Effector memory CD8-positive, alpha-beta T cell (primary cell): Measurements from ENCODE around the gene EIF2B5.
"Not testable (repeated sequence)": the region's sequence is repeated elsewhere in the genome, so short reads cannot be mapped to it uniquely, and the experiment has no call there.

Experiments used
- ATAC-seq: fragments of 150-1000 bp; cut with Tn5 transposase; replicated peaks from 2 replicates; pipeline ENCODE4 v1.10.0; 2021; ENCODE audit warnings: mild to moderate bottlenecking, moderate library complexity
- DNase-seq, 3 experiments: peaks; one replicate each; pipeline ENCODE4 v3.0.0; 2021
- H3K27ac Mint-ChIP-seq, 2 donors: one replicate each; pipeline ENCODE4 v1.8.0; 2022; ENCODE audit warnings: mild to moderate bottlenecking in 2 of 2, mixed read lengths in 2 of 2, moderate library complexity in 2 of 2
- H3K27me3 Mint-ChIP-seq, 2 donors: one replicate each; pipeline ENCODE4 v1.8.0; 2022; ENCODE audit warnings: mixed read lengths in 2 of 2
- H3K36me3 Mint-ChIP-seq: one replicate; pipeline ENCODE4 v1.8.0; 2022; ENCODE audit warnings: mild to moderate bottlenecking, moderate library complexity, mixed read lengths; ENCODE audit not compliant: insufficient read depth
- H3K4me1 Mint-ChIP-seq, 2 donors: one replicate each; pipeline ENCODE4 v1.8.0; 2022; ENCODE audit warnings: low read depth in 2 of 2, mixed read lengths in 2 of 2
- H3K4me3 Mint-ChIP-seq, 2 donors: one replicate each; pipeline ENCODE4 v1.8.0; 2022; ENCODE audit warnings: mild to moderate bottlenecking in 2 of 2, mixed read lengths in 2 of 2, moderate library complexity in 2 of 2
- H3K9me3 Mint-ChIP-seq, 2 donors: one replicate each; pipeline ENCODE4 v1.8.0; 2022; ENCODE audit warnings: mixed read lengths in 2 of 2

EIF2B5 gene

DNA sequence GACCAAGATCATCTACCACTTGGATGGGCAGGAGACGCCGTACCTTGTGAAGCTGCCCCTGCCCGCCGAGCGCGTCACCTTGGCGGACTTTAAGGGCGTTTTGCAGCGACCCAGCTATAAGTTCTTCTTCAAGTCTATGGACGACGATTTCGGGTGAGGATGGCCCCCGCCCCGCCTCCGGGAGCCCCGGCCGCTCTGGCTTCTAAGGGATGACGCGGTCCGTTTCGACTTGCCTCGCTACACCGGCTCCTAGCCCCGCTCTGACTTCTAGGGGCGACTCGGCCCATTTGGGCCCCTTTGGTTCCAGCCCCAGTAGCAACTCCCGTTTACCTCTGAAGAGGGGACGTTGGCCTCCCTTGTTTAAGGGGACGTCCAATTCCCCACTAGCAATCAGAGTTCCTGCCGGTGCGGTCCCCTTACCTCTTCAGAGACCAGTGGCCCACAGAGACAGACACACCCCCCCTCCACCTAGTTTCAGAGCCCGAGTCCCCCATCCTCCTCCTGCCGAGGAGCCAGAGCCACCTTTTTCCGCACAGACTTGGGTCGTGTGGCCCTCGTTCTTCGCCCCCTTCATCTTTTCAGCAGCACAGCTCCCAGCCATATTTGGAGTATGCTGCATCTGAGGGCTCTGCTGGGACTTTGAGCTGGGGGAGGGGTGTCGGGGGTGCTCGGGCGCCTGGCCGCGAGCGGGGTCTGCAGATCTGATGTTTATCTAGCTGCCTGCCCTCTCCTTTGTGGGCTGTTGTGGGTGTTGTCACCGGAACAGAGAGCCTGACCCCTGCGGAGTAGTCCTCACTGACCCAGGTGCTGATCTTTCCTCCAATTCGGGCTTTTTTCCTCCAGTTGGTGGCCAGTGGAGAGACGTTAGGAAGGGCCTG lies 20.7 kb downstream of the EIF2B5 start:
- no peaks in the 10 kb centered on the region for H3K9me3 Mint-ChIP-seq
- H3K4me1 Mint-ChIP-seq: peaks cover 24 to 35% of the 10 kb centered on the region in 2 donors
- DNase-seq: peak; percentile 25 to 38 (median 27)
- ATAC-seq: peak; percentile 62
- peaks cover 8% of the 10 kb centered on the region for H3K36me3 Mint-ChIP-seq
- H3K4me3 Mint-ChIP-seq: peak overlapping the region; percentile 93 to 97
- H3K27me3 Mint-ChIP-seq: no peaks in the 10 kb centered on the region
- H3K27ac Mint-ChIP-seq: peak overlapping the region; percentile 74 to 88

GRCh38 chr3:184156522-184156955 lies 21.4 kb downstream of the EIF2B5 start:
- Mint-ChIP-seq H3K9me3 (no peaks in the 10 kb centered on the region), H3K27me3 (no peaks in the 10 kb centered on the region), H3K4me1 (peaks cover 27 to 38% of the 10 kb centered on the region in 2 donors), H3K36me3 (peaks cover 8% of the 10 kb centered on the region), H3K27ac (peak overlapping the region; percentile 30 to 88), H3K4me3 (peak overlapping the region; percentile 93 to 97)
- no peak for ATAC-seq
- DNase-seq: no peak

DNA sequence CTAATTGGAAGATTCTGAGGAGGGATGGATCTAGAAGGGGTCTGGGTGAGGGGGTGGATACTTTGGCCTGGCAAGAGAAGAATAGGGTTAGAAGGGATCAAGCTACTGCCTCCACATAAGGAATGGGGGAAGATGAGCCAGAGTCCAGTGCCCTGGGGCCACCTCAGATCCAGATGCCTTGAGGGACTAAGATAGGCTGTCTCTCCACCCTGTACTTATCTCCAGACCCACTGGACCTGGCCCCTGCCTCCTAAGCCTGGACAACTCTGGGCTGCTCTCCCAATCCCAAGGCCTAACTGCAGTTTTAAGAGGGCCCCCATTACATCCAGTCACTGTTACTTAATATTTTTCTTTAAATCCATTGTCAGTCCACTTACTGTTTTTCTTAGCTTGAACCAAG lies 22.0 kb downstream of the EIF2B5 start:
- no peak for DNase-seq
- ATAC-seq: no peak
- Mint-ChIP-seq H3K27ac (peak overlapping the region; percentile 30 to 88), H3K4me3 (peak overlapping the region; percentile 93 to 97), H3K9me3 (no peaks in the 10 kb centered on the region), H3K27me3 (no peaks in the 10 kb centered on the region), H3K36me3 (peaks cover 10% of the 10 kb centered on the region), H3K4me1 (peaks cover 28 to 40% of the 10 kb centered on the region in 2 donors)

- DNase-seq (no peak), ATAC-seq (no peak)
- Mint-ChIP-seq H3K36me3 (peaks cover 13% of the 10 kb centered on the region), H3K9me3 (no peaks in the 10 kb centered on the region), H3K27ac (peak overlapping the region in 1 of 2 donors; percentile 30), H3K4me1 (peaks cover 28 to 46% of the 10 kb centered on the region in 2 donors), H3K4me3 (no peak overlapping the region), H3K27me3 (no peaks in the 10 kb centered on the region)
Measured at GRCh38 chr3:184158404-184158803, 23.2 kb downstream of the EIF2B5 start.

DNA sequence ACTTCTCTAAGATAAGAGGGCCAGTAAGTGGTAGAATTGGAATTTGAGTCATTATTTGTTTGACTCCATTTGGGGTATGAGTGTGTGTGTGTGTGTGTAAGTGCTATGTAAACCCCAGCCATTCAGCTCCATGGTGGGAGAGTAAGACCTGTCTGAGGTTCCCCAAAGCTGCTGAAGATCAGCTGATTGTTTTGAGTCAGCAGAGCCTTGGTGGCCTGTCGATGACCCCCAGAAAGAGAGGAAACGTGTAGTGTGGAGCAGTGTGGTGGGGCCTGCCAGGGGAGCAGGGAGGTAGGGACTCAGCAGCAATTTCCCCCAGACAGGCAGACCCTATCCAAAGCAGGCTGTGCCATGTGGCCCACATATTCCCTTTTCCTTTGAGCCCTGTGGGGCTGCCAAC lies 25.3 kb downstream of the EIF2B5 start:
- no peak overlapping the region for H3K27ac Mint-ChIP-seq
- peaks cover 10% of the 10 kb centered on the region for H3K36me3 Mint-ChIP-seq
- H3K9me3 Mint-ChIP-seq: no peaks in the 10 kb centered on the region
- DNase-seq: no peak
- no peak for ATAC-seq
- no peaks in the 10 kb centered on the region for H3K27me3 Mint-ChIP-seq
- no peak overlapping the region for H3K4me3 Mint-ChIP-seq
- H3K4me1 Mint-ChIP-seq: peaks cover 34 to 45% of the 10 kb centered on the region in 2 donors

DNA sequence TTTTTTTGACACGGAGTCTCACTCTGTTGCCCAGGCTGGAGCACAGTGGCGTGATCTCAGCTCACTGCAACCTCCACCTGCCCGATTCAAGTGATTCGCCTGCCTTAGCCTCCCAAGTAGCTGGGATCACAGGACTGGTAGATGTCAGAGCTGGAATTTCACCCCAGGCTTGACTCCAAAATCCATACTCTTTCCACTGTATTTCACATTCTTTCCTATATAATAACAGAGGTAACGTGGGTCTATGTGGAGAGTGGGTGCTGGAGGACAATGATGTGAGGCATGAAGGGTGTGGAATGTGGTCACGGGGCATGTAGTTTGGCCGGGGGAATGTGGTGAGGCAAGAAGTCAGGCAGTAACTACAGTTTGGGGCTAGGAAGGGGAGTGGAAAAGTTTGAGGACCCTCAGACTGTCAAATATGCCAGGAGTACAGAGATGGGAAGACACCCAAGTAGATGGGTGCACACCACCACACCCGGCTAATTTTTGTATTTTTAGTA lies 27.5 kb downstream of the EIF2B5 start:
- not testable (repeated sequence) for DNase-seq, H3K27ac Mint-ChIP-seq, H3K4me3 Mint-ChIP-seq, H3K27me3 Mint-ChIP-seq, ATAC-seq, H3K9me3 Mint-ChIP-seq
- Mint-ChIP-seq H3K36me3 (peaks cover 13% of the 10 kb centered on the region), H3K4me1 (peaks cover 20 to 28% of the 10 kb centered on the region in 2 donors)

DNA sequence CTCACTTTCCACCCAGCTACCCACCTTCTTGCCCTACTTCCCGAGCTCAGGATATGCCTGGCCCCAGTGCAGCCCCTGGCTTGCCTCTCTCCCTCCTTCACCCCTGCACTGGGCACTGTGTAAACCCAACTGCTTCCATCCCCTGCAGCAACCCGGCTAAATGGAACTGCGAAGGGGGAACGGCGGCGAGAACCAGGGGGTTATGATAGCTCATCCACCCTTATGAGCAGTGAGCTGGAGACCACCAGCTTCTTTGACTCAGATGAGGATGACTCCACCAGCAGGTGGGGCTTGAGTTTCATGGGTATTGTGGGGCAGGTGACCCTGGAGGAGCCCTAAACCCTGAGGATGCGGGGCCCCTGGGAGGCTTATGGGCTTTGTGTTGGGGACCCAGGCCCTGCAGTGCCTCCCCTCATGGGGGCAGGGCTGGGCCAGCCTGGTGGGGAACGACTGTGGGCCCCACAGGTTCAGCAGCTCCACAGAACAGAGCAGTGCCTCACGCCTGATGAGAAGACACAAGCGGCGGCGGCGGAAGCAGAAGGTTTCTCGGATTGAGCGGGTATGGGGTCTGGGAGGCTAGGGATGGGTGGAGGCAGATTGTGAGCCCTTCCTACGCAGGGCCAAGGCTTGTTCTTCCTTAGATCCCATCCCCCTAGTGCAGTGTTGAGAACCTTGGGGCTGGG lies 29.6 kb downstream of the EIF2B5 start:
- peaks cover 16 to 22% of the 10 kb centered on the region in 2 donors for H3K4me1 Mint-ChIP-seq
- ATAC-seq (no peak), DNase-seq (no peak)
- H3K9me3 Mint-ChIP-seq: no peaks in the 10 kb centered on the region
- H3K27ac Mint-ChIP-seq: no peak overlapping the region
- H3K36me3 Mint-ChIP-seq: peaks cover 16% of the 10 kb centered on the region
- H3K27me3 Mint-ChIP-seq: no peaks in the 10 kb centered on the region
- no peak overlapping the region for H3K4me3 Mint-ChIP-seq

DNA sequence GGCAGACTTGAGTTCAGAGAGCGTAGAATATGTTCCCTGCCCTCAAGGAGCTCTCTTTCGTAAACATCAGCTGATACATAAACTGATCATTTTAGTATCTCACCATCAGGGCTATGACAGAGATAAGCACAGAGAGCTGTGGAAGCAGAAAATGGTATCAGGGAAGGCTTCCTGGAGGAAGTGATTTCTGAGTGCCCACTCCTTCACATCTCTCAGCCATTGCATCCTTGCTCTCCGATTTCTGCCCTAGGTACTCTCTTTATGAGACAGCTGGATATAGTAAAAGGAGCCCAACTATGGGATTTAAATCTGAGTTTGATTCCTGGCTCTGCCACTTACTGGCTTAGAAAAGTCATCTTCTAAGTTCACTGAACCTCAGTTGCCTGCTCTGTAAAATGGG lies 30.4 kb downstream of the EIF2B5 start:
- no peaks in the 10 kb centered on the region for H3K27me3 Mint-ChIP-seq
- H3K36me3 Mint-ChIP-seq: peaks cover 13% of the 10 kb centered on the region

GRCh38 chr3:184166671-184167070 lies 31.5 kb downstream of the EIF2B5 start:
- no peak for DNase-seq
- no peak overlapping the region for H3K4me3 Mint-ChIP-seq
- peaks cover 13% of the 10 kb centered on the region for H3K36me3 Mint-ChIP-seq
- H3K9me3 Mint-ChIP-seq: no peaks in the 10 kb centered on the region
- H3K27ac Mint-ChIP-seq: no peak overlapping the region
- no peak for ATAC-seq
- H3K27me3 Mint-ChIP-seq: no peaks in the 10 kb centered on the region
- peaks cover 6 to 11% of the 10 kb centered on the region in 2 donors for H3K4me1 Mint-ChIP-seq

More for the DNA sequence above, 30.4 kb downstream of the EIF2B5 start:
- no peak for ATAC-seq
- Mint-ChIP-seq H3K27ac (no peak overlapping the region), H3K4me3 (no peak overlapping the region), H3K9me3 (no peaks in the 10 kb centered on the region), H3K4me1 (peaks cover 11 to 16% of the 10 kb centered on the region in 2 donors)
- DNase-seq: no peak

DNA sequence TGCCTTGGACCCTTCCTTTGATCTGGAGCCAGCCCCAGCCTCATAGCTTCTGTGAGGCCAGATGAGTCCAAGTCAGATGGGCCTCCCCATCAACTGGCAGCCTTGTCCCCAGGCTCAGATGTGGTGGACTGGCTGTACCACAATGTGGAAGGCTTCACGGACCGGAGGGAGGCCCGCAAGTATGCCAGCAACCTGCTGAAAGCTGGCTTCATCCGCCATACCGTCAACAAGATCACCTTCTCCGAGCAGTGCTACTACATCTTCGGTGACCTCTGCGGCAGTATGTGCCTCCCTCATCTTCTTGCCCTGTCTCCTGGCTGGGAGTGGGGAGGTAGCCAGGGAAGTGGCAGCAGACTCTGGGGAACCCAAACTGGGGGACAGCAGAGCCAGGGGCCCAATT lies 32.6 kb downstream of the EIF2B5 start:
- Mint-ChIP-seq H3K4me1 (peaks cover 6% of the 10 kb centered on the region in 2 donors), H3K36me3 (peaks cover 6% of the 10 kb centered on the region), H3K27me3 (no peaks in the 10 kb centered on the region), H3K4me3 (no peak overlapping the region), H3K27ac (no peak overlapping the region), H3K9me3 (no peaks in the 10 kb centered on the region)
- ATAC-seq (no peak), DNase-seq (no peak)

- Mint-ChIP-seq H3K36me3 (peaks cover 6% of the 10 kb centered on the region), H3K27ac (no peak overlapping the region), H3K9me3 (no peaks in the 10 kb centered on the region), H3K4me3 (no peak overlapping the region), H3K4me1 (peaks cover 5 to 6% of the 10 kb centered on the region in 2 donors), H3K27me3 (no peaks in the 10 kb centered on the region)
- no peak for ATAC-seq
- DNase-seq: no peak
Measured at GRCh38 chr3:184168363-184169120, 33.4 kb downstream of the EIF2B5 start.

- no peak overlapping the region for H3K27ac Mint-ChIP-seq
- H3K9me3 Mint-ChIP-seq: no peaks in the 10 kb centered on the region
- peaks cover 0 to under 1% of the 10 kb centered on the region in 2 donors for H3K4me1 Mint-ChIP-seq
- no peaks in the 10 kb centered on the region for H3K27me3 Mint-ChIP-seq
- no peak overlapping the region for H3K4me3 Mint-ChIP-seq
- DNase-seq: no peak
- ATAC-seq: no peak
- peaks cover 14% of the 10 kb centered on the region for H3K36me3 Mint-ChIP-seq
Measured at GRCh38 chr3:184169896-184170875, 35.0 kb downstream of the EIF2B5 start.
